Mucosa of rectum (tissue), 2 donors: ENCODE data around the gene ANTXR2.

ENCODE experiments used
- H3K27ac ChIP-seq, 2 donors: one replicate each; pipeline ENCODE4 v1.7.0; 2013; ENCODE audit warnings: inconsistent platforms in 2 of 2, low read depth in 2 of 2, low read length in 2 of 2
- H3K27me3 ChIP-seq, 2 donors: one replicate each; pipeline ENCODE4 v1.7.0; 2013; ENCODE audit warnings: low read length in 2 of 2; ENCODE audit not compliant: control insufficient read depth in 2 of 2, insufficient read depth in 2 of 2
- H3K36me3 ChIP-seq, 2 donors: one replicate each; pipeline ENCODE4 v1.7.0; 2013; ENCODE audit warnings: low read length in 2 of 2; ENCODE audit not compliant: control insufficient read depth in 2 of 2, insufficient read depth in 2 of 2
- H3K4me1 ChIP-seq, 2 donors: one replicate each; pipeline ENCODE4 v1.7.0; 2013; ENCODE audit warnings: low read length in 2 of 2, mild to moderate bottlenecking in 1 of 2; ENCODE audit not compliant: control insufficient read depth in 2 of 2, insufficient read depth in 2 of 2
- H3K4me3 ChIP-seq, 2 donors: one replicate each; pipeline ENCODE4 v1.7.0; 2013; ENCODE audit warnings: low read length in 2 of 2
- H3K9ac ChIP-seq, 2 donors: one replicate each; pipeline ENCODE4 v1.7.0; 2013; ENCODE audit warnings: low read length in 2 of 2, low read depth in 1 of 2, mild to moderate bottlenecking in 1 of 2
- H3K9me3 ChIP-seq, 2 donors: one replicate each; pipeline ENCODE4 v1.7.0; 2013; ENCODE audit warnings: low read length in 2 of 2; ENCODE audit not compliant: control insufficient read depth in 2 of 2
- donor health status: healthy.
- donor health status: Normal muscosa, but diverticular disease.

Gene ANTXR2

DNA sequence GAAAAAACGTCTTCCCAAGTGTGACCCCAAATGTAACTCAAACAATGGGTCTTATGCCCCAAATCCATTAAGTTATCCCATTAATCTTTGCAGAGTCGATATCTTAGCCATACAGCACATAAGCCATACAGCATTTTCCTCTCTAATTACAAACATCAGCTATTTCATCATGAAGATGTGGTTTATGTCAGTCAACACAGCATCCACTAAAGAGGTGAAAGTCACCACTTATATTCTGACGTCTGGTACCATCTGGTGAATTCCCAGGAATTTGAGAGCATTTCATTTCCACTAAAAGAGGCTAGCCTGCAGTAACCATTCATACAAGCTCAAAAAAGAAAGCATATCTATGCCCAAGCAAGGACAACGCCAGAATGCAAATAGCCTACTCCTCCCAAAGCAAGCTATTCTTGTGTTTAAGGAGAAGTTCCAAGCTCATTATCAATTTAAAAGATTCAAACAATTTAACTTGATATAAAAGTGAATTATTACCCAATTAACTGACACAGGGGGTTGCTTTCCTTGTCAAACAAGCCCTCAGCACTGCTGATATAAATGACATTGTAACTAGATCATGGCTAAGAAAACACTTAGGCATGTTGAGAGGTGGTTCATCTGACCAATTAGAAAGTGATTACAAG, 203.3 kb downstream of the ANTXR2 start:
- no peak overlapping the region for H3K4me3 ChIP-seq
- H3K9me3 ChIP-seq, result no peaks in the 10 kb centered on the region
- no peak overlapping the region for H3K9ac ChIP-seq
- H3K27ac ChIP-seq, result no peak overlapping the region
- H3K36me3 ChIP-seq, result no peaks in the 10 kb centered on the region
- peaks cover 0 to 2% of the 10 kb centered on the region in 2 donors for H3K27me3 ChIP-seq
- no peaks in the 10 kb centered on the region for H3K4me1 ChIP-seq

DNA sequence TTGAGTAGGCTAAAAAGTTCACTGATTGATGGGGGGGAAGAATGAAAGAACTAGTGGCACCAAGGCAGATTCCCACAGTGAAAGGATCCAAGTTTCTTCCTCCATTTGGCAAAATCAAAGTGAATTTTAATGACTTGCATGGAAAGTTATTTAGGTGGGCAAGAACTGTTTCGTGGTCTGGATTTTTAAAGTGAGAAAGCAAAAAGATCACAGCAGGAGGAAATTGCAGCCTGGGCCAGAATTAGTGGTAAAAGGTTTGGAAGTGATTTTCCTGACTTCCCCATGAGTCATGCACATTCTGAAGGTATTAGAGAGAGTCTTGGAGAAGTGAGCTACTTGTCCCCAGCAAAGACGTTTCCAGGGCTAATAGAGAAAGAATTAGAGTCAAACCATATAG, 207.8 kb downstream of the ANTXR2 start:
- no peaks in the 10 kb centered on the region for H3K9me3 ChIP-seq
- no peak overlapping the region for H3K27ac ChIP-seq
- no peaks in the 10 kb centered on the region for H3K4me1 ChIP-seq
- H3K9ac ChIP-seq, result no peak overlapping the region
- no peak overlapping the region for H3K4me3 ChIP-seq
- no peaks in the 10 kb centered on the region for H3K36me3 ChIP-seq
- H3K27me3 ChIP-seq, result peaks cover 0 to 2% of the 10 kb centered on the region in 2 donors

DNA sequence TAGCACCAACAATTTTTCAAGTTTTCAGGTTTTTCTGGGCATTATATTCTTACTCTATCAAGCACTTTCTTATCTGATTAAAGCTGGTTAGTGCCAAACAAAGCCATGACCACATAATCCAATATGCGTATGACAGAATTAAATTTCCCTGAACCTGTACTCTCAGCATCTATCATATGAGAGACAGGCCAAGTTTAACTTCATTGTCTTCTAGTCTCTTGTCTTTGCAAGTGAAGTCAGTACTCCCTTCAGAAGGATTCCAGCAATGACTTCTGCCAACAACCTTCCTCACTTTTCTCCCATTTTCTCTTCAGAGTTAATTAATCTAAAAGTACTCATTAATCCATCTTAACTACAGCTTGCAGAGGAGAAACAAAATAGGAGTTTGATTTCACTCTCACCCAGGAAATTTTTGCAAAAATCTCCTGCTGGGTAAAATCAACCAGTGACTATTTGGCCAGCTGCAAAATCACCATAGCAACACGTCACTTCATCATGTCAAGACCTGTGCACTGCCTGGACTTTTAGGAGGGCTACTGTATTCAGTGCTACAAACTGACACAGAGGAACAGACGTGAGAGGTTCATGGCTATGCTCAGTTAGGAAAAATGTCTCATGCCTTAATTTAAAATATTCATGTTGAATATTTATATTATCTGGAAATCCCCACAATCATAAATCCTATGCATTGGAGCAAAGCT, 208.4 kb downstream of the ANTXR2 start:
- no peaks in the 10 kb centered on the region for H3K36me3 ChIP-seq
- H3K27me3 ChIP-seq, result peaks cover 0 to 2% of the 10 kb centered on the region in 2 donors
- no peak overlapping the region for H3K27ac ChIP-seq
- no peaks in the 10 kb centered on the region for H3K4me1 ChIP-seq
- H3K9me3 ChIP-seq, result no peaks in the 10 kb centered on the region
- H3K9ac ChIP-seq, result no peak overlapping the region
- no peak overlapping the region for H3K4me3 ChIP-seq

DNA sequence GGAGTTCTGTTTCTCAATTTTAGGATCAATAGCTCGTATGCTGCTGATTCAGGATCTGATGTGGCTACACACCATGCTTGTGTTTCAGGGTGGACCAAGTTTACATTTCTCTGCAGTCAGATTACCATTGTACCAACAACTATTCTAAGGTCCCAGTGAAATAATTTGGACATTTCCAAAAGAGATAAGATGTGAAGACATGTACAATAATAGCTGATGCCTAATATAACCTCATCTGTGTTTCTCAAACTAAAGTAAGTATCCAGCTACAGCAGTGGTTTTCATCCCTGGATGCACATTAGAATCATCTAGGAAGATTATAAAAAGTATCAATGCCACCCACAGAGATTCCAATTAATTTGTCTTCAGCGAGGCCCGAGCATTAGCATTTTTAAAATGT, 209.7 kb downstream of the ANTXR2 start:
- no peaks in the 10 kb centered on the region for H3K36me3 ChIP-seq
- no peaks in the 10 kb centered on the region for H3K4me1 ChIP-seq
- H3K4me3 ChIP-seq, result no peak overlapping the region
- no peak overlapping the region for H3K9ac ChIP-seq
- no peaks in the 10 kb centered on the region for H3K9me3 ChIP-seq
- peaks cover 0 to 2% of the 10 kb centered on the region in 2 donors for H3K27me3 ChIP-seq
- no peak overlapping the region for H3K27ac ChIP-seq

DNA sequence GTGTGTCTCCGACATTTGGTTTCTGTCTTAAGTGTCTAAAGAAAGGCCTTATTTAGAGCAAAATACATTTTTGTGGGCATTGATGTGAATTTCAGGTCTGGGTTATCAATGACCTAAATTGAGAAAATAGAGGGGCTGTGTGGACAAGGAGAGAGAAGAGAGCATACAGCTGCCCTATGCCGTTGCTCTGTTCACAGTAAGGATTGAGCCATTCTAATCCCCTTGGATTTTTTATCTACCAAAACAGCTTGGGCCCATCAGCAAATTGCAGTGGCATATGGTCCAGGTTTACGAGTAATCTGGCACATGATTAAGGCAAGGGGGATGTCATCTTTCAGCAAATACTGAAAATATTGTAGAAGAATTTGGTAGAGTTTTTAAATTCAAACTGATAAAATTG, 210.2 kb downstream of the ANTXR2 start:
- Histone ChIP-seq H3K27me3 (peaks cover 0 to 2% of the 10 kb centered on the region in 2 donors), H3K9me3 (no peaks in the 10 kb centered on the region), H3K27ac (no peak overlapping the region), H3K4me1 (no peaks in the 10 kb centered on the region), H3K9ac (no peak overlapping the region), H3K4me3 (no peak overlapping the region), H3K36me3 (no peaks in the 10 kb centered on the region)

DNA sequence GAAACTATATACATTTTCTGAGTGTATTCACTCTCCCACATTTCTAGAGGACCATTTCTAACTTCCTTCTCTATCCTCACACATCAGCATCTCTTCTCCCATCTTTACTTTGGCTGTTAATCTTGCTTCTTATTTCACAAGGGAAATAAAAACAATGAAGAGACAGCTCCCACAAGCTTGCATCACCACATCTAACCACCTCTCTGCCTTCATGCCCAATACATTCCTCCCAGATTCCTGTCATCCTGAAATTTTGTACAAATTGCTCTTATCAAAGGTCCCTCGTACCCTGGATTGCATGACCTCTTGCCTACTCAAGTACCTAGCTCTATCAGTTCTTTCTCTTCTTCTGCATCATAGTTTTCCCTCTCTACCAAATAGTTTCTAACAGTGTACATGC, 215.2 kb downstream of the ANTXR2 start:
- Histone ChIP-seq H3K36me3 (no peaks in the 10 kb centered on the region), H3K27me3 (no peaks in the 10 kb centered on the region), H3K27ac (no peak overlapping the region), H3K4me3 (no peak overlapping the region), H3K9ac (no peak overlapping the region), H3K4me1 (no peaks in the 10 kb centered on the region), H3K9me3 (no peaks in the 10 kb centered on the region)

DNA sequence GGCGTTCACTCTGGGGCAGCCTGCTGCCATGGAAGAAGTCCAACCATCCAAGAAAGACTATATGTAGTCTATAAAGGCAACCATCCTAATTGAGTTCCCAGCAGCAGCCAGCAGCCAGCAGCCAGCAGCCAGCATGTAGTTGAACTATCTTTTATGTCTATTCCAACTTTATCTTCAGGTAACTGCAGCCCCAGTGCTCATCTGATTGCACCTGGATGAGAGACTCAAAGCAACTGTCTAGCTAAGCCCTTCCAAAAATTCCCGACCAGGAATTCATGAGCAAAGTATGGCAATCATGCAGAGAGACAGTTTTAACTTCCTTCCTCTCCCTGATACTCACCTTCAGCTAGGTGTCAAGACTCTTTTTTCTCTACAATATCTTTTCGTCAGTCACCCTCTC, 216.8 kb downstream of the ANTXR2 start:
- Histone ChIP-seq H3K9me3 (no peaks in the 10 kb centered on the region), H3K9ac (no peak overlapping the region), H3K27me3 (no peaks in the 10 kb centered on the region), H3K4me3 (no peak overlapping the region), H3K4me1 (no peaks in the 10 kb centered on the region), H3K27ac (no peak overlapping the region), H3K36me3 (no peaks in the 10 kb centered on the region)

DNA sequence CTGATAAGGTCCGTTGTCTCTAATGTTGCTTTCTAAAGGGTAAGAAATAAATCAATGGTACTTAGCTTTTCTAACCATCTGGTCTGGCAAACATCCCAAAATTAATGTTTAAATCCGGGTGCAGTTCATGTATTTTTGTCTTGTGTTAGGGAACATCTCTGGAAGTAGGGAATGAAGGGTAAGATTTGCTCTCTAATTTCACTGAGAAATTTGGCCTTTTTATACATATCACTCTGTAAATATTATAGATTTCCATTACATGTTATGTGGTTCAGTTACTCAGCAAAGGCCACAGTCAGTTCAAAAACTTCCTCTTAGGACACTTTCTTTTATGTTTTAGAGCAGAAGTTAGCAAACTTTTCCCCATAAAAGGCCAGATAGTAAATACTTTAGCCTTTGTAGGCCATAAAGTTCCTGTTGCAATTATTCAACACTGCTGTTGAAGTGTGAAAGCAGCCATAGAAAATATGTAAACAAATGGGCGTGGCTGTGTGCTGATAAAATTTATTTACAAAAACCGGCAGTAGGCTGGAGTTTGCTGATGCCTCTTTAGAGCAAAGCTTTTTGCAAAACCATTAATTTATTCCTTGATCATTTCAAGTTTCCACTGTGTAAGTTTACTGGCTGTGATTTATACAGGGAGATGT, 218.1 kb downstream of the ANTXR2 start:
- Histone ChIP-seq H3K36me3 (no peaks in the 10 kb centered on the region), H3K27me3 (no peaks in the 10 kb centered on the region), H3K27ac (no peak overlapping the region), H3K9me3 (no peaks in the 10 kb centered on the region), H3K4me3 (no peak overlapping the region), H3K9ac (no peak overlapping the region), H3K4me1 (no peaks in the 10 kb centered on the region)

DNA sequence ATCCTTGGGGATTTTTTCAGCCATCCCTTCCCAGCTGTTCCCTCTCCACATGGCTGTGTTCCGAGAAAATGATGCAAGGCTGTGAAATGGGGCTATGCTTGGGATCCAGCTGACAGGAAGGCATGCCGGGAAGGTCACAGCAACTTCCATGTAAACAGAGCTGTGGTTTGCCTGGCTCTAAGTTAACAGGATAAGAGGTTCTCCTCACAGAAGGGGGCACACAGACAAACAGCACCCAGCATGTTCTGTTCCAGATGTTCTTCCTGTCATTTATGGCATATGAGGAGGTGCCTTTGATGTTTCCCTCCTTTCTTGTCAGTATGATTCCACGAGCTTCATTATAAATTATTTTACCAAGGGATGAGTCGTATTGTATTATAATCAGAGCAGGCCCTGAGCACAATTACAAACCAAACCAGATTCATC, 220.7 kb downstream of the ANTXR2 start:
- Histone ChIP-seq H3K4me3 (no peak overlapping the region), H3K27me3 (no peaks in the 10 kb centered on the region), H3K36me3 (no peaks in the 10 kb centered on the region), H3K9ac (no peak overlapping the region), H3K9me3 (no peaks in the 10 kb centered on the region), H3K4me1 (no peaks in the 10 kb centered on the region), H3K27ac (peak overlapping the region in 1 of 2 donors; percentile 31)

DNA sequence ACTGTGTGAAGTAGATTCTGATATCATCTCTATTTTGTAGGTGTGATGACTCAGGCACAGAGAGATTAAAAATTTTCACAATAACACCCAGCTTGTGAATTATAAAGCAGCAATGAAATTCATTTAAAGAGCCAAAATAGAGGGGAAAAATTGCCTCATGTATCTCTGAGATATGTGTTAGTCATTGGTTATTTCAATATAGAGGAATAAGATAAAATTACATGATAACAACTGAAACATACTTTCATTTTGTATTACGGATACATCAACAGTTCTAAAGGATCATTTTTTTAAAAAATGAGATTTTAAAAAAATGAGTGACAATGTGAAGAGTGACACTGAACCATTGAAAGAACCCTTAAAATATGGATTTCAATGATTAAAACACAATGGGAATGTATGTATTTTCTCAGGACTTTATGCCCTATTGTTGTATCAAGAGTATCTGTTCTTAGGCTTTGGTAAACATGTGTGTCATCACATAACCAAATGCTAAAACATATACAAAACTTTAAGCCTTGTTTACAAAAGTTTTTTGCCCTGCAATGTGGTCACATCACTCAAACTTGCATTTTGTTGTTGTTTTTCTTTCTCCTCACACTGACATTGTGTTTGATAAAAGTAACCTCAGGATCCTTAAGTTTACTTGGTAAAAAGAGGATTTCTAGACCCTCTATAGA, 221.3 kb downstream of the ANTXR2 start:
- Histone ChIP-seq H3K27ac (peak overlapping the region in 1 of 2 donors; percentile 31), H3K27me3 (no peaks in the 10 kb centered on the region), H3K9ac (no peak overlapping the region)

More for the DNA sequence above, 221.3 kb downstream of the ANTXR2 start:
- Histone ChIP-seq H3K36me3 (no peaks in the 10 kb centered on the region), H3K4me3 (no peak overlapping the region), H3K4me1 (no peaks in the 10 kb centered on the region), H3K9me3 (no peaks in the 10 kb centered on the region)
